ENCODE data around the gene VIPR2.

DNA sequence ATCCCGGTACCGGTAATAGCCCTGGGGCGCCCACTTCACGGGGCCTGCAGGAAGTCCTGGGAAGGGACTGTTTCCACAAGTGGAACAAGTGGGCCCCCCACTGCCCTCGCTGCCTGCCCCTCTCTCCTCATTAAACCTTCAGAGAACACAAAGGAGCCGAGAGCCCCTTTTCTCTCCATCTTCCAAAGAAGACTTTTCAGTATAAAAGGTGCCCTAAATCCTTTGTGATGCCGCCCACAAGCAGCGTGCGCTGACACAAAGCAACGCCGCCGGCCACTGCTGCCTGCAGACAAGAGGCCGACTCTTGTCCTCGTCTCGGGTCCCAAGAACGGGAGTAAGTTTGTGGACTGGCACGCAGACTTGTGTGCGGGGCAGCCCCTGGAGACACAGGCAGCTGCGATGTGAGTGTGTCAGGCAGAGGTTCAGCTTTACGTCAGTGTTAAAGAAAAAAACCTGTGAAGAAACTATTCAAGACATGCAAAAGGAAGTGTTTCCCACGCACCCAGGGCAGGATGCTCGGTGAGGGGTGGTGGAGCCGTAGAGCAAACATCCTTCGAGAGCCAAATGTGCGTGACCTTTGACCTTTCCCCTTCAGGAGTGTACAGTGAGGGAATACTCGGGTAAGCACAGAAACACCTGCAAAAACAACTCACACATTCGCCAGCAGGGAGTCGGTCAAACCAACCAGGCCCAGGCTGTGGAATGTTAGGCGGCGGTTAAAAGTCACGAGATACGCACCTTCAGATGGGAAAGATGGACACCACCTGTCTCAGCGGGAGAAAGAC is 118.2 kb downstream of the VIPR2 start:
- TF ChIP-seq YY1 (IDR thresholded peaks at IDR 0.05; ENCODE audit: insufficient read depth, insufficient read length) (no peak), ZNF274 (IDR thresholded peaks at IDR 0.05; ENCODE audit: low read depth, low read length) (no peak), SUZ12 (IDR thresholded peaks at IDR 0.05; ENCODE audit: extremely low read depth, insufficient read depth, insufficient read length) (no peak)

Measured in NT2/D1 (cell line).